DMS53 (cell line): Measurements from ENCODE around the gene MAP4K4.
A peak's percentile ranks its signal among the peaks of the same experiment; 100 is the strongest.
"Not testable (repeated sequence)": the region's sequence is repeated elsewhere in the genome, so short reads cannot be mapped to it uniquely, and the experiment has no call there.

ENCODE experiments used
- DNase-seq: peaks from one replicate; lab custom pipeline; 2025; lab: John Stamatoyannopoulos, UW

Gene MAP4K4

DNA sequence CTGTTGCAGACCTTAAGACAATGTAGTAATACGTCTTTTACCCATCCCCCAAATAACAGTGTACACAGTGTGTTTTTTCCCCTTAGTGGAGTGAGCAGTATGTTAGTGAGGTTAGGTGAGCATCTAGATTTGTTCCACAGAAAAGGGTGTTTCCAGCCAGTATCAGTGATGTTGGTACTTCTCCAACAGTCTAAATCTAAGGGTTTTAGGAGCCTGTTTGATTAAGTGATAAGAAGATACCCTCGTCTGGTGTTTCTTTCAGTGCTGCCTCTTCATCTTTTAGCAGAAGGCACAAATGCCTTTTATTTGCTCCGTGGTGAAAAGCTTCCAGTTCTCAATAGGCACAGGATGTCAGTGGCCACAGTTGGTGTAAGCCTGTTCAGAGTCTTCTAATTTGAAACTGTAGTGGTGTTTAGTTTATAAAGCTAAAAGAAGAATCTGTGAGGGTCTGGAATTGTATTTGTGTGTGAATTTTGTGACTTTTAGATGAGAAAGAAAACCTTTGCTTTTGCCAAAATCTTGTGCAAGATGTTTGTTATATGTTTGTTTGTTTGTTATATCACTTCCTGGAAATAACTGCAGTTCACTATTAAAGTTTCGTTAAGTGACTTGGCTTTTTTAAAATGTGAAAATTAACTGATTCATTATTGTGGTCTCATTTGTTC is 71.2 kb downstream of the MAP4K4 start:
- no peak for DNase-seq

GRCh38 chr2:101769726-101770125 is 72.2 kb downstream of the MAP4K4 start:
- DNase-seq = not testable (repeated sequence)

DNA sequence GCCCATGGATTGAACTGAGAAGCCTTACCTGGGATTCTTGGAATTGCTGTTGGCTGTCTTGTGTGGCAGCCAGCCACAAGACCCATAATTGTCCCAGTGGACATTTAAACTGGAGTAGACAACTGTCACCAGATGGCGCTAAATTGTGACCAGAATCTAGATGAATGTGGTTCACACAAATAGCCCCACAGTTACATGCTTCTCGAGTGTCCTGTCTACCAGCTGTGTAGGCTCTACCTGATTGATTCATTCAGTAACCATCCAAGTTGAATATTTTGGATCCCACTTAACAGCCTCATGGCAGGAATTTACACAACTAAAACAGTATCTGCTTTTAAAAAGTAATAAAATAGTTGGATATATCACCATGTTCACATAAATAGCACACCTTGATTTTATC is 73.2 kb downstream of the MAP4K4 start:
- DNase-seq = peak; percentile 81

- no peak for DNase-seq
These were observed 73.9 kb downstream of the MAP4K4 start for GRCh38 chr2:101771227-101771902.

- no peak for DNase-seq
These were observed 74.4 kb downstream of the MAP4K4 start for GRCh38 chr2:101771910-101772321.

- no peak for DNase-seq
These were observed 75.6 kb downstream of the MAP4K4 start for GRCh38 chr2:101773137-101773536.

- not testable (repeated sequence) for DNase-seq
These were observed 76.5 kb downstream of the MAP4K4 start for GRCh38 chr2:101773961-101774360.

- DNase-seq = peak; percentile 49
These were observed 77.6 kb downstream of the MAP4K4 start for GRCh38 chr2:101775092-101775491.

DNA sequence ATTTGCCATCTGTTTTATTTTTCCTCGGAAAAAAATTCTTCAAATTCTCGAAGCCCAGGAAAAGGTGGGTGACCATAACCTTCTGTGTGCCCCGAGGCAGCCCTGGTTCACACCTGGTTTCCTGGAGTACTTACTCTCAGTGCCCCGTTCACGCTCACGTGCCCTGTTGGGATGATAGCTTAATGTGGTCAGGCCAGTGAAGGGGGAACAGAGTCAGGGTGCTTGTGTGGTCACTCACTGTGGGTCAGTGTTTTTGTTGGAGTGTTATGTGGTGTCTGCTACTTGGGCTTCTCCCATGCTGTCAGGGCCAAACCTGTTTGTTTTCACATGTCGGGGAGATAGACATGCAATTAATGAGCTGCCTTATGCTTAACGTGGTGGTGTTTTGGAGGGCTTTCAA is 78.1 kb downstream of the MAP4K4 start:
- DNase-seq = no peak

GRCh38 chr2:101776172-101777043 is 78.9 kb downstream of the MAP4K4 start:
- peak; percentile 22 for DNase-seq

DNA sequence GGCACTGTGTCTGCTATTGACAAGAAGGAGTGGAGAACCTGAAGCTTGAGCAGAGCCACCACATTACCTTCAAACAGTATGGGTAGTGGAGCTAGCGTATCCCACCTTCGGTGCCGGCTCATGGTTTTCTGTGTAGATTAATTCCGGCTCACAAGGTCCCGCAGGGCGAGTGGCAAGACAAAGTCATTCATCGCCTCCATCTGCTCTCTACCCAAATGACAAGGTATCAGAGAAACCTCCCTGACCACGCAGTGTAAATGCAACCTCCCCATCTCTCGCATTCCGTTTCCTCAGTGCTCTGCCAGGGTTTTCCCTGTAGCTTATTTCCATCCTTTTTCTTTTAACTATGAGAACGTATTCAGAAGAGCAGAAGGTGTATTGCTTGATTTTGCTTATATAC is 79.8 kb downstream of the MAP4K4 start:
- no peak for DNase-seq

DNA sequence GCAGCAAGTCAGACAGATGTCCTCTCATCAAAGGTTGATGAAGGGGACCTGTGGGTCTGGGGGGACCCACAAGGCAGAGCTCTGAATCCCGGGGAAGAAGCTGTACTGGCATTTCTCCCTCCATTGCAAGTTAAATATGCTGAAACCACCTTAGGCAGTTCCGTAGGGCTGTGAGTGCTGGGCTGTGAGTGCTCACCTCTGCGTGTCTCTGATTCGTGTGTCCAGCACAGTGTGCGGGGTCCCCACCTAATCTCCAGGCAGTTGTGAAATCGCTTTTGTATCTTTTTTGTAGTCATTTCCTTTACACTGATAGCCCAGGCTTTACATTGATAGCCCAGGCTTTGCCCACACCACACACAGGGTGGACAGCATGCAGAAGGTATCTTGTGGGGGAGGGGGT is 80.6 kb downstream of the MAP4K4 start:
- no peak for DNase-seq

DNA sequence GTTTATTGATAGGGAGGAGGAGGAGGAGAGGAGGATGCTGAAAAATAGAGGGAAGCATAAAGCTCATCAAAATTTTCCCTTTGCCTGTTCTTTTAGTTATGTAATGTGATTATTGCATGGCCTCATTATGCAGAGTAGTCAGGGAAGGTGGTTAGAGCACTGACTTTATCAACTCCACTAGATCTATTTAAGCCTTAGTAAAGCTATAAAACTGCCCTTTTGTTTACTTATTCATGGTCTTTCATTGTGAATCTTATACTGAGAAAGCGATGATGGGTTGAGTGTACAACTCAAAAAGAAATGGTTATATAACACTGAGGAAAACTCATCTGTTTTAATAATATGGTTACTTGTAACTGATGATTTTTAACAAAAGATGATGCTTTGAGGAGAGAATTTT is 81.7 kb downstream of the MAP4K4 start:
- DNase-seq = no peak

- no peak for DNase-seq
These were observed 82.1 kb downstream of the MAP4K4 start for GRCh38 chr2:101779656-101780055.

- no peak for DNase-seq
These were observed 83.8 kb downstream of the MAP4K4 start for GRCh38 chr2:101781326-101781725.

DNA sequence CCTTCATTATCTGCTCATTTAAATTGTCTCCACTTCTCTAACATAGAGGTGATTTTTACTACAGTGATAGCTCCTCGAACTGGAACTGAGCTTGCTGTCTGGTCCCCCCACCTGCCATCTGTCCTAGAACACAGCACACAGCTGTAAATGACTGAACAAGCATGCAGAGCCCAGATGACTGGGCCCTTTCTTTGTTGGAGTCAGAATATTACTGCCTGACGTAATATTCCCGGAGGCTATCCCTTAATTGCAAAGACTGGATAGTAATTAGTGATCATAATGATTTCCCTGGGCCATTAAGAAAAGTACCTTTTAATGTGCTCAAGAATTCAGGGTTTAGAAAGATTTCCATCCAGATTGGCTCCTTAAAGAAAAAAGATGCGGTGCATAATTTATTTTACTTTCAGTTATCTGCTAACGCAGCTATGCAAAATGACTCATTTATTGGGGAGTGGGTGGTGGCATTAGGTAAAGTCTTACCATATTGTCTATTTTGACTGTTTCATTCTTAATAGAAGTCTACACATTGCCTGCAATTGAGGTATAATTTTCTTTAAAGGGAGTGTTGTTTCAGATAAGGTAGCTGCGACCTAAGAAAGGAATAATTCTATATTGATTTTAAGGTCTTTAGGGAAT is 84.4 kb downstream of the MAP4K4 start:
- DNase-seq = no peak

DNA sequence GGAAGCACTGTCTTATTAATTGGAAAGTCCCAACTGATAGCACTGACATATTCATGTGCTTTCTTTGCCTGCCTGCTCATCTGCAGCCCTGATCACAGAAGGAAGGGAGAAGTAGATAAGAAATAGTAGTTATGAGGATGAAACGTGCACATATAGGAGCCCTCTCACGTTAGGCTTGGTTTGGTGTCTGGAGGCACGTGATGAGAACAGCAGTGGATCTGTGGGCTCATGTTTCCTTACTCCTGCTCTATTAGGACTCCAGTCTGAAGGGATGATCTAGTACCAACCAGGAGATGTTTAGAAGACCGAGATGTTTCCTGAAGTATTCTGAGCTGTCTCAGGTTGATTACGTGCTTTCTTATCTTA is 84.9 kb downstream of the MAP4K4 start:
- no peak for DNase-seq

- DNase-seq = no peak
These were observed 89.6 kb downstream of the MAP4K4 start for GRCh38 chr2:101787097-101787496.

GRCh38 chr2:101788565-101788964 is 91.1 kb downstream of the MAP4K4 start:
- DNase-seq = no peak

DNA sequence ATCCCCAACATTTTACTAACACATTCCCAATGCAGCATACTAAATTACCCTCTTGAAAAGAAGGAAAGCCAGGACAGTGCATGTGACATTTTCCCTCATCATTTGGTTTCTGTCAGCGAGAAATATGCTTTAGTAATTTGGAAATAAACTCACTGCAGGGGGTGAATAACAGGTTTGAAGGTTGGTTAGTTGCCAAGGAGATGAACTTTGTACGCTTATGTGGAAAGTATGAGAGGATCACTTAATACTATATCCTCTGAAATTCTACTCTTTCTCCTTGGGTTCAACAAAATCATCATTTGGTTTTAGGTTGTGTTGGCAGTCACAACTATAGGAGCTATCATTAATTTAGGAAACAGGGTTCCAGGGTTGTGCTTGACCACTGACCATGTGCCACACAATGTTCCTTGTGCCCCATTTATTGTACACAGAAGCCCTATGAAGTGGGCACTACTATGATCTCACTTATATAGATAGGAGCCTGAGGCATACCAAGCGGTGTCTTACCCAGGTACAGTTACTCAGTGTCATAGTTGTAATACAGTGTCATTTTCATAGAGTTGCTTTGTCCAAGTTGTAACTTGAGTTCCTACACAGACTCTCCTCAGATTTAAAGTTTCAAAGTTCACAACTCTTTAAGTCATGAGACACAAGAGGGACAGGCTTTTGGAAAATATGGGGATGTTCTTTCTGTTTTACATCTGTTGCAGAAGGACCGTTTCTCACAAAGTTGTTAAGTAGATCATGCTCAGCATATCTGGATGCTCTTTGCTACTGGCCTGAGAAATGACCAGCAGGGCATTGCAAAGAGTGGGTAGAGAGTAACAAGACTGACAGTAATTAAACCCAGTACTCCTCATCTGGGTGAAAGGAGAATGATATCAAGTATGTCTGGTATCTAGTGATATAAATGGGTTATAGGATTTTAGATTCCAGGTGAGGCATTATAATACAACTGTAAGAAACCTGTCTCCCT is 91.8 kb downstream of the MAP4K4 start:
- no peak for DNase-seq

- no peak for DNase-seq
These were observed 92.9 kb downstream of the MAP4K4 start for GRCh38 chr2:101790416-101790815.
